Muscle of arm (tissue), 12 donors: ENCODE results near the gene MACROD2. TPM values are rescaled to one million over a fixed set of nuclear protein-coding genes. Genes with fewer than 3 reads are reported as not detected.

Experiments
- DNase-seq: peaks from one replicate; pipeline ENCODE4 v3.0.0-alpha.2; 2013
- polyA plus RNA-seq, 12 donors: library from polyadenylated mRNA; unstranded; fragments of 120-200 nt; gene quantifications; one replicate each; pipeline ENCODE4 v1.2.1, GENCODE V29; 2013; ENCODE audit not compliant: insufficient read length in 12 of 12

MACROD2 gene
- polyA plus RNA-seq, 12 donors = 2.7 to 19.1 (median 4.0) TPM; not detected in 1

GRCh38 chr20:15842872-15843271 lies 1847.6 kb downstream of the MACROD2 start:
- DNase-seq = no peak

DNA sequence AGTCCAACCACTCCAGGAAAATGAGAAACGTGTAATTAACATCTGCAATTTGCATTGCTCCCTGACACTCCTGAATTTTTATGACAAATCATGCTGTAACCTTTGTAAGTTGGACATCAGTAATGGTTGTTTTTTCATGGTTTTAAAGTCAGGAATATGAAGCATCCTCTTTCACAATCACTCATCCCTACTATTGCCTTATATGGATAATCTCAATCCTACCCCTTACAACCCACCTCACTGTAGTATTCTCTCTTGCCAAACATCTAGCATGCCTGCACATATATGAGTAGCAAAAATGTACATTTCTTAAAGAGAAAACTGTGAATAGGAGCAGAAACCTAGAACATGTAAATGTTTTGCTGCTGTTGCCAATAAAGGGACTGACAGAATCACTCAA lies 1848.5 kb downstream of the MACROD2 start:
- no peak for DNase-seq

DNA sequence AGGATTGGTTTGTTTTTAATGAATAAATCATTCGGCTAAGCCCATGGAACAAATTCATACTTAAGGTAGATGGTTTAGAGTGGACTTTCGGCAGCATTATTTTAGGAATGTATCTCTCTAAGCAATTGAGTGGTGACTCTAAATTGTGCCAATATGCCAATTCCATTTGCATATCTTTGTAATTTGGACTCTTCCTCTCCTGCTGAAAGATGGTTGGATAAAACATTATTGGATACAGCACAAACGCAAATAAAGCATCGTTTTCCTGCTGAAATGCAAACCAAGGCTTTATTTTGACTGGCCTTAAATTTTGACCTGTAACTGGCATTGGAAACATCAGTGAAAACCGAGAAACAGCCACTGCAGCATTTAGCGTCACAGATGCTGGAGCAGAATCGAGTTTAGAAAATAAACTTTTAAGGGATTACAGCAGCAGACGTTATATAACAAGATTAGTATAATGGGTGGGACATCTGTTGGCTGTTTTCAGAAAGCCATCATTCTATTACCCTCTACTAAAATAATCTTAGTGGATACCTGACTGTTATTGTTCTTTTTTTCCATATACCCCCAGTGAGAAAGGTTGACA lies 1852.0 kb downstream of the MACROD2 start:
- DNase-seq = peak; percentile 49

DNA sequence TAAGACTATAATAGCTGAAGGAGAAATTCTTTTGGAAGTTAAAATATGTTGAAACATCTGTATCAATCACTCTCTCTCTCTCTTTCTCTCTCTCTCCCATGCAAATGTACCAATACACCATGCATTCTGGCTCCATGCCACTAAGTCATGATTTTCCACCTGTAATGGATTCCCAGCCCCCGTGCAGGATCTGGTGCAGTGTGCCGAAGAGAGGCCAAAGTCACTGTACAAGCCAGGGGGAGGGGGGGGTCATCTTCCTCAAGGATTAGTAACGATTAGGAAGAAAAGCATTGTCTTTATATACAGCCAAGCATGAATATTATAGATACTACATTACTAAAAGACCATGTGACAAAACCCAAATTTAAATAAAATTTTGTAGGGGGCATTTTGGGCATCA lies 1852.8 kb downstream of the MACROD2 start:
- DNase-seq = no peak

DNA sequence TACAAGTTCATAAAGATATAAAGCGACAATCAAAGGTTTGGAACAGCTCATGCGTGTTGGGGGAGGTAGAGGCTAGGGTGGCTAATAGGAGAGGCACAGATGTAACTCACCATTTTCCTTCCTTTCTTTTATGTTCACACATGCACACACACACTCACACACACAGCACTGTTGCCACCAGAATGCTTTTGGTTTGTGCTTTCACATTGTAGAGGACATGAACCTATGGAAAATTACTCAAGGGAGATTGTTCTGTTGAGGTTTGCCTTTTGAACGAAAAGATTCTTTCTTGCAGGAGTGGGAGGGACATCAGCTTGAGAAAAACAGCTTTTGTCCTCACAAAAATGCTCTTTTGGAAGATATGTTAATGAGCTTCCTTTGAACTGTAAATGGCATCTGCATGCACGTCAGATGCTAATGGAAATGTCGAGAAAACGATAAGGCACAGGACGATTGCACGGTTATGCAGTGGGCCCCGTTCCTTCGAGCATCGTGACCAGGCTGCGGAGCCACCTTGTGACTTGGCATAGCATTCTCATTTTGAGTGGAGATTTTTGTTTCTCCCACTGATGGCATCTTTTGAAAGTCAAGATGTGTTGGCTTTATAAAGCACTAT lies 1853.8 kb downstream of the MACROD2 start:
- no peak for DNase-seq

DNA sequence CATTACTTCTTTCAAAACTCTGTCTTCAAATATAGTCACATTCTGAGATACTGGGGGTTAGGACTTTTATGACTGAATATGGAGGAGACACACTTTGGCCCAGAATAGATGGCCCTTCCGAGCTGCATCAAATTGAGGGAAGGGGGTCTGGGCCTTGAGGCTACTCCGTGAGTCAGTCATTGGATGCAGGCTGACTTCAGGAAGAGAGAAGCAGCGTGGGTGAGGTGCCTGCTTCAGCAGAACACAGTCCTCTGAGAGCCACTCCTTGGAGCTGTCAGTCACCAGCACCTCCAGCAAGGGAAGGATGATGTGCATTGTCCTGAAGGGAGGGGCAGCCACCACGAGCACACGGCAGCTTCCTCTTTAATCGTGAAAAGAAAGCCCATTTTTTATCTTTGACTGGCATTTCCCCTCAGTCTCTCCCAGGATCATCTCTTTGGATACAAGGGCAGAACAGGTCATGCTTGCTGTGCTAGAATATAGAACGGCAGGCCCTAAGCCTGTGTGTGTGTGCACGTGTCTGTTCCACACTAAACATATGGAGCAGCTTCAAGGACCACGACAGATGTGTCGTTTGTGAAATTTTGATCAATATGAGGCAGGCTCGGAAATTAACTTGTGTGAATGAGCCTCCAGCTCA lies 1856.4 kb downstream of the MACROD2 start:
- no peak for DNase-seq

- DNase-seq = no peak
Observed at GRCh38 chr20:15854911-15855310, 1859.6 kb downstream of the MACROD2 start.

GRCh38 chr20:15857173-15857784 lies 1862.0 kb downstream of the MACROD2 start:
- DNase-seq = no peak

GRCh38 chr20:15859061-15859460 lies 1863.7 kb downstream of the MACROD2 start:
- DNase-seq = no peak

- no peak for DNase-seq
Observed at GRCh38 chr20:15860850-15861249, 1865.5 kb downstream of the MACROD2 start.

DNA sequence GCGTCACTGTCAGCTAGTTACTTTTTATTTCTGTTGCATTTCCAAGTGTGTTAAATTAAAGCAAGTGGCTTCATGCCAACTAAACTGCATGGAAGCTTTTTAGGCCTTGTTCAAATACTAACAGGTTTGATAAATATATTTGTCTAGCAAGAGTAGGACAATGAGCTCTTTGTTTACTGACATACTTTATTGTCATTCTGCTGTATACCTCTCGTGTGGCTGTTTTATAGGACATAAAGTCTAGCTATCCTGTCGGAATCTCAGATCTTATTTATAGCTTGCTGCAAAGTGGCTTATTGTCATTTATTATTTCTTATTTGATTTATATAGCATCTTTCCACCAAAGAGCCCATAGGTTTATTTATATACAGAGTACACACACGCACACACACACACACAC lies 1866.9 kb downstream of the MACROD2 start:
- DNase-seq = no peak

GRCh38 chr20:15863735-15864134 lies 1868.4 kb downstream of the MACROD2 start:
- DNase-seq = no peak

DNA sequence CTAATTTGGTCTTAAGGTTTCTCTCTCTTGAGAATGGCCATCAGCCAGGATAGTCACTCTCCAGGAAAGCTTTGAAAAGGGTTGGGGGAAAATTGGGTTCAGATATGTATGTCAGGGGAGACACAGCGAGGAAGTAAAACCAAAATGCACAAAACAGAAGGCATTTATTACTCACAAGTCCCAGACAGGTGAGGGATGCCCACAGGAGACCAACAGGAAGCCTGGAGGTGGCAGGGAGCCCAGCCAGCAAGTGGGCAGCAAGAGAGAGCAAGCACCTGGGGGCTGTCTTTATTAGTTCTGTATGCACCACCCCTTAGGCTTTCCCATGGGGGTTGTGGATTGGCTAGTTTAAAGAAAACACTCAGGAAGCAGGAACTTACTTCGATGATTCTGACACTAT lies 1870.2 kb downstream of the MACROD2 start:
- DNase-seq = no peak

- DNase-seq = no peak
Observed at GRCh38 chr20:15866916-15867730, 1871.8 kb downstream of the MACROD2 start.

- no peak for DNase-seq
Observed at GRCh38 chr20:15867899-15868298, 1872.6 kb downstream of the MACROD2 start.

- DNase-seq = no peak
Observed at GRCh38 chr20:15875446-15875845, 1880.1 kb downstream of the MACROD2 start.

DNA sequence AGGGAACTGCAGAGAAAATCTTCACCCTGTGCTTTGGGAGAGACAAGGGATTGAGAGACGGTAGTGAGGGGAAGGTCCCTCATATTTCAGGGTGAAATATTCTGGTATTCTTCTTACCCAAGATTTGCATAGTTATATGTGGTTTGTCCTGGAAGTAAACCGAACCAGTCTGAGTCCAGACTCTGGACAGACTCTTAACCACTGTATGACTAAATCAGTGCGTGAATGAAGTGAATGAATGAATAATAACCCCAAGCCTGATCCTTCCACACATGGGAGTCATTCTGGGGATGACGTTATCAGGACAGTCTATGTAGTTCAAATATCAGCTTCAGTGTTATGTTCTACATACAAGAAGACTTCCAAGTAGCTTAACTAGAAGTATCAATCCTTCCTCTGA lies 1887.2 kb downstream of the MACROD2 start:
- DNase-seq = no peak

- DNase-seq = no peak
Observed at GRCh38 chr20:15886250-15886649, 1890.9 kb downstream of the MACROD2 start.

GRCh38 chr20:15887387-15887786 lies 1892.1 kb downstream of the MACROD2 start:
- no peak for DNase-seq

DNA sequence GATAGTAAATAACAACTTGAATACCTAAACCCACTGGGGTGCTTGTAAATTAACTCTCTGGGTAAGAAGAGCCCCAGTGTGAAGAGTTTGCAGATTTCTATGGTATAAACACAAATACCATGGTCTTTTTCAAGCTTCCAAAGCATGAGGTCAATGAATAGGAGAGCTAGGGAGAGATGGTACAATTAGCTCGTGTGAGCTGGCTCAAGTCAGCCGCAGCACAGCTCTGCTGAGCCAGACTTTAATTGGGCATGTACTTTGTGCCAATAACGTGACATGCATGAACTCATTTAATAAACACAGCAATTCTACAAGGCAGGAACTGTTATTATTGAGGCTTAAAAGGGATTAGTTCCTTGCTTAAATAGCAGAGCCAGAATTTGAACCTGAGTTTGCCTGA lies 1893.7 kb downstream of the MACROD2 start:
- DNase-seq = no peak

- no peak for DNase-seq
Observed at GRCh38 chr20:15889514-15890256, 1894.4 kb downstream of the MACROD2 start.
